Activated CD4-positive, CD25-positive, alpha-beta regulatory T cell treated with anti-CD3 and anti-CD28 coated beads, Interleukin-2, amount 50 U/mL, for 24 hours (primary cell): ENCODE measurements around the gene HCN1.

ENCODE experiments used
- ATAC-seq, 2 donors: fragments of 150-1000 bp; cut with Tn5 transposase; one replicate each; pipeline ENCODE4 v1.10.0; 2021; ENCODE audit warnings: mild to moderate bottlenecking in 1 of 2, moderate library complexity in 1 of 2

HCN1 gene

DNA sequence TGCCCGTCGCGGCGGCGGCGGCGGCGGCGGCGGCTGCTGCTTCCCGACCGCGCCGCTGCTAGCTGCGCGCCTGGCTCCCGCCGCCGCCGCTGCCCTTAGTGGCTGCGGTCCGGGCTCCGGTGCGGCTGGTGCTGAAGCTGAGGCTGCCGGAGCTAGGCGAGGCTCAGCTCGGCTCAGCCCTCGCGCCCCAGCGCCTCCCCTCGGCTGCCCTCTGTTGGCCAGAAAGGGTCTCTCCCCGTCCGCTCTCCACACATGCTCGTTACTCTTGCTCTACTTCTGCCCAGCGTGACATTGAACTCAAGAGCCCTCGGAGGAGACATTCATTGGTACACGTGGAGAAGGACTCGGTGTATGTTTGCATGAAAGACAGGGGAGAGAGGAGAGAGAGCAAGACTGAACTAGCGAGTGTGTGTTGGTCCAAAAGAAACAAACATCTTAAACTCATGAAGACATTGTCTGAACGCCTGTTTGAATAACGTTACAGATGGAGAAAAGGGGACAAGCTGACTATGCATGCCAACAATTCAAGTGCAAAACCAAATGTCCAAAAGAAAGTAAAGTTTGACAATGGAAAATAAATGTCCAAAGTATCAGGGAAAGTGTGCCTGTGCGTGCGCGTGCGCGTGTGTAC is at the start of gene HCN1:
Gene HCN1 (minus strand): TSS at position 175 of the 631 bp plus-strand sequence.
- ATAC-seq: peak; percentile 64 to 73

- no peak for ATAC-seq
These were observed 44.9 kb upstream of the HCN1 start for GRCh38 chr5:45741110-45741509.

GRCh38 chr5:45737153-45737552 is 41.0 kb upstream of the HCN1 start:
- no peak for ATAC-seq

- no peak for ATAC-seq
These were observed 29.4 kb upstream of the HCN1 start for GRCh38 chr5:45725537-45725936.

DNA sequence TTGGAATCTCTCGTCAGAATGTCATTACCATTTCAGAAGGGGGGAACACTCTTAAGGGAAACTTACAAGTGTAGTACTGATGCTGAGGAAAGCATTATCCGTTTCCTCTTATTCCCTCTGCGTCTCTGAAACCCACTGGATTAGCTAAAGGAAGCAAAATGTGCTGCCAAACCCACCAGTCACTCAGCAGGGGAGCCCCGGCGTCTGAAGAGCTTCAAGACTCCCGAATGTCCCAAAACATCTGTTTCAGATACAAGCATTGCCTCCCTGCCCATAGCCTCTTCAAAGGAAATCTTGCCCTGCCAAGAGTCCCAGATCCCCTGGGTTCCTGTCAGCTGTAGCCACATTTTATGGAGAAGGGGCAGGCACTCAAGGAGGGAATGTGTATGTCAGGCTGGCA is 1.0 kb upstream of the HCN1 start:
- no peak for ATAC-seq

DNA sequence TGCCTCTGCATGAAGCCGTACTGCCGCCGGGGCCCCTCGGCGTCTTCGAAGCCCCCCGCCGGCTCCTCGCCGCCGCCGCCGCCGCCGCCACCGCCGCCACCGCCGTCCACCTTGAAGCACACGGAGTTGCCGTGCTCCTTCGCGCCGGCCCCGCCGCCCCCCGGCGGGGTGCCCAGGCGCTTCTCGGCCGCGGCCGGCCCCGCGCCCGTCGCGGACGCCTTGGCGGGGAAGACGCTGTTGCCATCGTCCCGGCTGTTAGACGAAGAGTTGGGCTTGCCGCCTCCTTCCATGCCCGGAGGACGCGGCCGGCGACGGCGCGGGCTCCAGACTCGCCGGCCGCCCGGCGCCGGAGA is 400 bp downstream of the HCN1 start:
- no peak for ATAC-seq

GRCh38 chr5:45694971-45695803 is 993 bp downstream of the HCN1 start:
- no peak for ATAC-seq

GRCh38 chr5:45694255-45694814 is 1.8 kb downstream of the HCN1 start:
- no peak for ATAC-seq

DNA sequence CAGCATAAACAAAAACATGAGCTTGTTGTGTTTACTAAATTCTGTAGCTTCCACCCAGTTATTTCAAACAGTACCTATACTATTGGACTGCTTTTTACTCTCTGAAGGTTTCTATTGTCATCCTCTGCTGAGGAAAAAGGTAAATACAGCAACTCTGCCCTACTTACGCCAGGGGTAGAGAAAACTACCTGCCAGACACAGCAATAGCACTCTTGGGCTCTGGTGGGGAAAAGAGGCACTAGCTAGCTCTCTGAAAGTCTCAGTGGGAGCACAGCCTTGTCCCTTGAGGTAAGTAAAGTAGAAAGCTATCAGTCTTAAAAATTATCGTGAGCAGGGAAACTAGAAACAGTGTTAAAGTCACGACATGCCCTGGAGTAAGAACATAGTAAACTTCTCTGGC is 3.7 kb downstream of the HCN1 start:
- ATAC-seq: no peak

- no peak for ATAC-seq
These were observed 4.5 kb downstream of the HCN1 start for GRCh38 chr5:45691656-45692055.

GRCh38 chr5:45687701-45688100 is 8.5 kb downstream of the HCN1 start:
- no peak for ATAC-seq

GRCh38 chr5:45686620-45687019 is 9.6 kb downstream of the HCN1 start:
- ATAC-seq: no peak

DNA sequence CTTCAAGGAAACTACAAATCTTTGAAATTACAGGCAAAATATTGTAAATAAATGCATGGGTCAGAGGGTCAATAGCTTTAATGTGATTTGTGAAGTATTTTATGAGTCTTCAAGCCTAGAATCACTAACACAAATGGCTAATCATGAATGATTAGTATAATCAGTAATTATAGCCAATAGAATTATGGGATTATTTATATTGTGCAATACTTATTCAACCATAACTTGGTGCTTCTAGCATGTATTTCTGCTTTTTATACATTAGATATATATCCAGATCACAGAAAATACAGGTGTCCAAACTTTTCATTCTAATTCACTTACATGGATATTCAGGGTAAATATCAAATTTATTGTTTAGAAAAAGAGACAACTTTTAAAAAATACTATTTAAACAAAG is 12.1 kb downstream of the HCN1 start:
- no peak for ATAC-seq

GRCh38 chr5:45680950-45681349 is 15.2 kb downstream of the HCN1 start:
- no peak for ATAC-seq

DNA sequence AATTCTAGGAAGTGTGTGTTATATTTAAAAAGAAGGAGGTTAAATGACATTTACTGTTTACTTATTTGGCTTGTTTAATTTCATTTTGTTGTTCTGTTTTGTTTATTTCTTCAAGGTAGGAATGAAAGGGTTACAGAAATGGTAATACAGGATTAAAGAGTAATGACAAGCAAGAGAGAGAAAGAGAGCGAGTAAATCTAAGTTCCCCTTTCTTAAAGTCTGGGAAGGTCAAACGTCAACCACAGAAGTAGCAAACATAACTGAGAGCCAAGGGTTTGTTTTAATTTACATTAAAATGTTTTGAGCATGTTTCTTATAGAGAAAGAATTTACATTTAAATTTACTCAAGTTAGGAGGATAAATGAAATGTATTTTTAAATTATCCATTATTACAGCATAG is 18.7 kb downstream of the HCN1 start:
- ATAC-seq: no peak

GRCh38 chr5:45672271-45672670 is 23.9 kb downstream of the HCN1 start:
- no peak for ATAC-seq

GRCh38 chr5:45648744-45649143 is 47.4 kb downstream of the HCN1 start:
- no peak for ATAC-seq

GRCh38 chr5:45643056-45643455 is 53.1 kb downstream of the HCN1 start:
- ATAC-seq: no peak

- no peak for ATAC-seq
These were observed 53.8 kb downstream of the HCN1 start for GRCh38 chr5:45642370-45642769.

- ATAC-seq: no peak
These were observed 57.1 kb downstream of the HCN1 start for GRCh38 chr5:45639040-45639439.

- ATAC-seq: no peak
These were observed 69.0 kb downstream of the HCN1 start for GRCh38 chr5:45627076-45627656.

GRCh38 chr5:45623832-45624231 is 72.3 kb downstream of the HCN1 start:
- no peak for ATAC-seq

GRCh38 chr5:45622365-45622764 is 73.8 kb downstream of the HCN1 start:
- ATAC-seq: no peak

GRCh38 chr5:45617859-45618416 is 78.2 kb downstream of the HCN1 start:
- no peak for ATAC-seq
